Measurements from ENCODE around the gene SORCS2. TPM values are rescaled to one million over a fixed set of nuclear protein-coding genes. Genes with fewer than 3 reads are reported as not detected.

SORCS2 gene
- total RNA-seq, 4 donors from 2014 or later, result 0.19 to 0.85 (median 0.66) TPM

DNA sequence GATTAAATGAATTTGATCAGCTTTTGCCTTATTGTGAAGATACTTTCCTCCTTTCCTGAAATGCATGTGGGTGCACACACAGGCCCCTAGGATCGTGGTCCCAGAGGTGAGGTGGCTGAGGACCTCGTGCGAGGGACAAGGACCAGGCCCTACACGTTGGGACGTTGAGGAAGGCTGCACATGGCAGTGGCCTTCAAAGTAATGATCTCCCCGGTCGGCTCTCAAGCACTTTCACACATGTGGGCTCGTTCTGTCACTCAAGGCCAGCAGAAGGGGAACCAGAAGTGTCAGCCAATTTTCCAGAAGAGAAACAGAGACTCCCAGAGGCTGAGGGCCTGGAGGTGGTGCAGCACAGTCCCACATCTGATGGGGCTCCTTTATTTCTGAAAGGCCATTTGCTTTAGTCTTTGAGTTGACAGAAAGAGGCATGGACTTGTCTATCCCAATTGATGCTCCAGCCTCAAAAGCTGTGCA is 550.5 kb downstream of the SORCS2 start:
- TF ChIP-seq, protein P1, sequence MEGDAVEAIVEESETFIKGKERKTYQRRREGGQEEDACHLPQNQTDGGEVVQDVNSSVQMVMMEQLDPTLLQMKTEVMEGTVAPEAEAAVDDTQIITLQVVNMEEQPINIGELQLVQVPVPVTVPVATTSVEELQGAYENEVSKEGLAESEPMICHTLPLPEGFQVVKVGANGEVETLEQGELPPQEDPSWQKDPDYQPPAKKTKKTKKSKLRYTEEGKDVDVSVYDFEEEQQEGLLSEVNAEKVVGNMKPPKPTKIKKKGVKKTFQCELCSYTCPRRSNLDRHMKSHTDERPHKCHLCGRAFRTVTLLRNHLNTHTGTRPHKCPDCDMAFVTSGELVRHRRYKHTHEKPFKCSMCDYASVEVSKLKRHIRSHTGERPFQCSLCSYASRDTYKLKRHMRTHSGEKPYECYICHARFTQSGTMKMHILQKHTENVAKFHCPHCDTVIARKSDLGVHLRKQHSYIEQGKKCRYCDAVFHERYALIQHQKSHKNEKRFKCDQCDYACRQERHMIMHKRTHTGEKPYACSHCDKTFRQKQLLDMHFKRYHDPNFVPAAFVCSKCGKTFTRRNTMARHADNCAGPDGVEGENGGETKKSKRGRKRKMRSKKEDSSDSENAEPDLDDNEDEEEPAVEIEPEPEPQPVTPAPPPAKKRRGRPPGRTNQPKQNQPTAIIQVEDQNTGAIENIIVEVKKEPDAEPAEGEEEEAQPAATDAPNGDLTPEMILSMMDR (IDR thresholded peaks at IDR 0.05; ENCODE audit: low read depth), result no peak

DNA sequence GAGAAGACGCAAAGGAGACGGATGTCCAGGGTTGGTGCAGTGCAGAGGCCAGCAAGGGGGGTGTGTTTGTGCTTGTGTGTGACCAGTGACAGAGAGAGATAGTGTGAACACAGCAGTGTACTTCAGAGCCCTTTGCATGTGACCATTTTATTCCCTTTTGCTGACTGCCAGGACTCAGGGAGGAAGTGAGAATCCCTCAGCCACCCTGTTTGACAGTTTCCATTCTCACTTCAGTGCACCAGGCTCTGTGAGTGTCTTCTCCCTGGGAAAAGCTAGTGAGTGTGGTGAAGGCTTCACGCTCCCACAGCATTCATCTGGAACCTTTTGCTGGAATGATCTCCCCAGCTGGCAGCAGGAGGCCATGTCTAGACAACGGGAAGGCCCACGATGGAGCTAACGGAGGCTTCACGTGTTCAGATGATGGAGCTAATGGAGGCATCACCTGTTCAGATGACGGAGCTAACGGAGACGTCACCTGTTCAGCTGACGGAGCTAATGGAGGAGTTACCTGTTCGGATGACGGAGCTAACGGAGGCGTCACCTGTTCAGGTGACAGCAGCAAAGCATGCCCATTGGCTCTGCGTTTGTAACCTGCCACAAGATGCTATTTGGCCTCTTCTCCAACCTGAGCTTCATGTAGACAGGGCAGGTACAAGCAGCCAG is 551.9 kb downstream of the SORCS2 start:
- TF ChIP-seq, protein P1 (IDR thresholded peaks at IDR 0.05; ENCODE audit: low read depth), result no peak

DNA sequence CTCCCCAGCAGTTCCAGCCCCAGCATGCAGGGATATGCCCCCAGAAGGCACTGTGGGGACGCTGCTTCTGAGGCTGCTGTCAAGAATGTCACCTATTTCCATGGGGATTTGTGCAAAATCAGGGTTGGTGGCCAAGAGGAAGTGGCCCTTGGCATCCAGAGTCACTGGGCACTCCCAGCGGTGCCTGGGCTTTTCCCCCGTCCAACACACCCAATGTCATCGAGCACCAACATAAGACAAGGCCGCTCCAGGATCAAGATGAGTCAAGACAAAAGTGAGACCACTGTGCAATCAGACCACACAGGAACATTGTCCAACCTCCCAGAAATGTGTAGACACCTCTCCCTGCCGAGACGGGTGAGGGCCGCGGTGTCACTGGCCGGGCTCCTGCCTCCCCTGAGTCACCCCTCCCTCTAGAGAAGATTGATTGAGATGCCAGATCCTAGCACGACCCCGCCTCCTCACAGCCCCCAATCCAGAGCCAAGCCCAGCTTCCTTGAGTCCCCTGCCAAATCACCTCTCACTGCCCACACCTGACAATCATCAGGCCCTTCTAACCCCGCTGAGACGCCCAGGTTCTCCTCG is 553.1 kb downstream of the SORCS2 start:
- TF ChIP-seq, protein P1 (IDR thresholded peaks at IDR 0.05; ENCODE audit: low read depth), result no peak

DNA sequence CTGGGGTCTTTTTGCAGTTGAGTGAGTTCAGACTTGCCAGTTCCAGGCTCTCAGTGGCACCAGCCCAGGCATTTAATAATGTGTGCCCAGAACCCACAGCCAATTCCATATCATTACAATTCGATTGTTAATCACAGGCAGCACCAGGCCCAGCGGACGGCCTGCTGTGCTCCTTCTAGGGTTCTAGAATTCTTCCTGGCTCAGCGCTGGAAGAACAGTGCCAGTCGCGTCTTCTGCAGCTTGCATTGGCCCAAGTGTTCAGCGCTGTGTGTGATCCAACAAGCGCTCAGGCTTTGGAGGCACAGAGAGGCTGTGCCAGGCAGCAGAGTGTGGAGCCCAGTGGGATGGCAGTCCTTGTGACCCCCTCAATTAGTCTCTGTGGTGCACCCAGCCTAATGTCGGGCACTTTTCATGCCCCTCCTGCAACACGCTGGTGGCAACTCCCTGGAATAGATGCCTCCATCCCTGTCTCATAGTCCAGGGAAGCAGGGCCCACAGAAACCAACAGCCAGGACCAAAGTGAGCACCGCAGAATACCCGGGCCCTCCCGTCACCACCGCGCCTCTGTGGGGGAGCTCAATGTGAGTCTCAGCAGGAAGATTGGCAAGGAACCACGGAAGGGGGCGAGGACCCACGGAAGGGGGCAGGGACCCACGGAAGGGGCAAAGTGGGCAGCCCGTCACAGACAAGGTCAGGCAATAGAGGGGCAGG is 554.2 kb downstream of the SORCS2 start:
- TF ChIP-seq, protein P1 (IDR thresholded peaks at IDR 0.05; ENCODE audit: low read depth), result no peak

DNA sequence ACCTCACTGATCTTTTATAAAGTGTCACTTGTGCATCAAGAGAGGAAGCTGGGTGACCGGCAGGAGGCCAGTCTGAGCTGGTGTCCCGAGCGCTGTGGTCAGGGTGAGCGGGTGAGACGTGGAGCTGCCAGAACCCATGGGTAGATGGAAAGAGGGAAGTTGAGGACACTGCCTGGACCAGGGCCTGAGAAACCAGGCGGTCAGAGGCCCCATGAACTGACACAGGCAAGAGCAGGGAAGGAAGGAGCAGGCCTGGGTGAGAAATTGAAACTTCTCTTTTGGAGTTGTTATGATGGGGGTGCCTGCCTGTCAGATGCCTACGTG is 554.7 kb downstream of the SORCS2 start:
- TF ChIP-seq, protein P1 (IDR thresholded peaks at IDR 0.05; ENCODE audit: low read depth), result no peak

DNA sequence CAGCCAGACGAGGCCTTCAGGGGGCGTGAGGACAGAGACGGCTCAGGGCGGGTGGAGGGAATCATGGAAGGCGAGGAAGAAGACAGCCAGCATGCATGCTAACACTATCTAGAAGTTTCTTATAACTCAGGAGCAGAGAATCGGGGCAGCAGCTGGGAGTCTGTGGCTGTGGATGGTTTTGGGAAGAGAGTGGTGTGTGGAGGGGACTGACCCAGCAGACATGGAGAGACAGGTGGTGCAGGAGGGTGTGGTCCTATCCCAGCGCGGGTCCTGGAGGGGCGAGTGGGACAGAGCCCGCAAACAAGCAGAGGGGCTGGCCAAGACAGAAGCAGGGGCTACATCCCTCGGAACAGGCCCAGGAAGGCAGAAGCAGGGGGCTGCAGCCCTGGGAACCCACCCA is 555.2 kb downstream of the SORCS2 start:
- TF ChIP-seq, protein P1 (IDR thresholded peaks at IDR 0.05; ENCODE audit: low read depth), result no peak

DNA sequence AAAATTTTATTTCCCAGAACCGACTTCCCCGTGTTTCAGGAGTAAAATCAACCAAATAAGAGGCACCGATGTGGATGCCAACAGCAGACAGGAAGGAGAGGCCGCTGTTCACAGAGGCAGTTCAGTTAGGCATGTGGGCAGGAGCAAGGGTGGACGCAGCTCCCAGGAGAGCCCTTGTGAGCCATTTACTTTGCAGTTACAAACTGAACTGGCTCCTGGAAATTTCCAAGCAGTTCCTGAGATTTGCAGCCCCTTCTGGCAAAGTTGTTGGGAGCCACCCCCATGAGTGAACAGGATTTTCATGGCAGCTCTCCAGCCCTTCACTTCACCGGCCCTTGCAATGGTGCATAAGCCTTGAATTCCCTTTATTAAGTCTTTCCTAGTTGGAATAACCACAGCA is 558.2 kb downstream of the SORCS2 start:
- TF ChIP-seq, protein P1 (IDR thresholded peaks at IDR 0.05; ENCODE audit: low read depth), result no peak
